A673 (cell line): Measurements from ENCODE around the gene PBXIP1. TPM values are rescaled to one million over a fixed set of nuclear protein-coding genes. Genes with fewer than 3 reads are reported as not detected.

Experiments
- BruUV-seq: library from RNA; stranded (reverse); fragments of 400-500 nt; replicated peaks from 2 replicates; lab custom pipeline; 2021; lab: Mats Ljungman, UMichigan
- CTCF ChIA-PET: fragments of 300-600 bp; sonication (Branson Sonifier 250); formaldehyde crosslinking; loops from one replicate; lab custom pipeline; 2022; ENCODE audit warnings: antibody characterized with exemption; lab: Charles Lee
- POLR2A ChIA-PET: fragments of 300-600 bp; sonication (Branson Sonifier 250); formaldehyde crosslinking; loops from one replicate; lab custom pipeline; 2022; ENCODE audit warnings: antibody characterized with exemption; ENCODE audit not compliant: low non-redundant PET; lab: Charles Lee
- DNase-seq: peaks from one replicate; pipeline ENCODE4 v3.0.0-alpha.2; 2015; ENCODE audit warnings: low spot score
- H3K27ac ChIP-seq: fragments of 200-600 bp; sonication (generic); 2 replicates; pipeline ENCODE4 v1.5.1; 2016; ENCODE audit warnings: mixed run types, low read depth, mild to moderate bottlenecking, mixed read lengths, antibody characterized with exemption, low read length; ENCODE audit not compliant: poor library complexity, severe bottlenecking
- H3K27me3 ChIP-seq: fragments of 200-600 bp; sonication (generic); replicated peaks from 2 replicates; pipeline ENCODE4 v1.6.1; 2017; ENCODE audit warnings: mixed run types, low read depth, mild to moderate bottlenecking, mixed read lengths, antibody characterized with exemption, low read length; ENCODE audit not compliant: insufficient read depth, poor library complexity
- H3K36me3 ChIP-seq: fragments of 200-600 bp; sonication (generic); 2 replicates; pipeline ENCODE4 v1.6.1; 2016; ENCODE audit warnings: mixed run types, mild to moderate bottlenecking, mixed read lengths, antibody characterized with exemption, low read length; ENCODE audit not compliant: insufficient read depth, poor library complexity, severe bottlenecking
- H3K4me1 ChIP-seq: fragments of 200-600 bp; sonication (generic); 2 replicates; pipeline ENCODE4 v1.6.1; 2017; ENCODE audit warnings: mixed run types, mild to moderate bottlenecking, mixed read lengths, antibody characterized with exemption, low read length; ENCODE audit not compliant: insufficient read depth, poor library complexity, severe bottlenecking
- H3K4me3 ChIP-seq: fragments of 200-600 bp; sonication (generic); 2 replicates; pipeline ENCODE4 v1.5.1; 2016; ENCODE audit warnings: low read depth, mixed run types, mild to moderate bottlenecking, mixed read lengths, low read length; ENCODE audit not compliant: poor library complexity, severe bottlenecking
- H3K9me3 ChIP-seq: fragments of 200-600 bp; sonication (generic); 2 replicates; pipeline ENCODE4 v1.6.1; 2016; ENCODE audit warnings: mixed run types, low read depth, mild to moderate bottlenecking, mixed read lengths, antibody characterized with exemption, low read length; ENCODE audit not compliant: poor library complexity, severe bottlenecking
- EZH2 ChIP-seq: fragments of 200-600 bp; sonication (generic); IDR thresholded peaks from 2 replicates; pipeline ENCODE4 v1.6.1; 2017; ENCODE audit warnings: borderline replicate concordance, low read depth, mild to moderate bottlenecking, mixed read lengths, antibody characterized with exemption, low read length; ENCODE audit not compliant: poor library complexity, severe bottlenecking
- intact Hi-C: fragments of 100-400 bp; cut with micrococcal nuclease; formaldehyde crosslinking; loops from one replicate; pipeline ENCODE4 v1.10.0; 2022; ENCODE audit not compliant: unreplicated experiment
- total RNA-seq: library from RNA; stranded (reverse); gene quantifications from 2 replicates; pipeline ENCODE4 v1.2.3, GENCODE V29; 2021
- TF ChIP-seq, protein P1 (sequence below): fragments of 300-800, 200-600 bp; sonication (generic); conservative IDR thresholded peaks from 2 replicates; pipeline ENCODE4 v1.5.1; 2017; ENCODE audit warnings: low read depth, mild to moderate bottlenecking, antibody characterized with exemption, low read length, moderate library complexity, mixed read lengths

The PBXIP1 gene
- total RNA-seq, 1 experiment from 2014 or later: 12.7 TPM

DNA sequence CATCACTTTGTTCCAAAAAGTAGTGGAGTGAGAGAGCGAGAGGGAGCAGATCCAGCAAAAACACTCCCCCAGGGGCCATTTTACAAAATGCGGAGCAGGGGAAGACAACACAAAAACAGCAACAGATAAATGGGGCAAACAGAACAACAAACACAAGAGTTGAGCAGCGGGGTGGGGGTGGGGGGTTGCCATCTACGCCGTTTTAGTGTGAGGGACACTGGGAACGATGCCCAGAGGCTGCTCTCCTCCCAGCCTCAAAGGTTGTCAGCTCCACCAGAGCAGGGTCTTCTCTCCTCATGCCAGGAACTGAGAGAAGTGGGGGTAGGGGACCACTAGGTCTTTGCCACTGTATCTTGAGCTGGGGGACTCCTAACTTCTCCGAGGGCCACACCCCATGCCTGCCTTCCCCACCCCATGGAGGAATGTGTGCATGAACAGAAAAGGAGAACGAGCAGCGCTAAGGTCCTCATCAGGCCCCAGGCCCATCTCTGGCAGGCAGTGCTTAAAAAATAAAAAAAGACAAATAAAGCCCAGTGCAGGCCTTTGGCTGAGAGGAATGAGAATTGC, 1.3 kb upstream of the PBXIP1 start:
- H3K9me3 ChIP-seq: no peaks in the 10 kb centered on the region
- TF ChIP-seq, protein P1, sequence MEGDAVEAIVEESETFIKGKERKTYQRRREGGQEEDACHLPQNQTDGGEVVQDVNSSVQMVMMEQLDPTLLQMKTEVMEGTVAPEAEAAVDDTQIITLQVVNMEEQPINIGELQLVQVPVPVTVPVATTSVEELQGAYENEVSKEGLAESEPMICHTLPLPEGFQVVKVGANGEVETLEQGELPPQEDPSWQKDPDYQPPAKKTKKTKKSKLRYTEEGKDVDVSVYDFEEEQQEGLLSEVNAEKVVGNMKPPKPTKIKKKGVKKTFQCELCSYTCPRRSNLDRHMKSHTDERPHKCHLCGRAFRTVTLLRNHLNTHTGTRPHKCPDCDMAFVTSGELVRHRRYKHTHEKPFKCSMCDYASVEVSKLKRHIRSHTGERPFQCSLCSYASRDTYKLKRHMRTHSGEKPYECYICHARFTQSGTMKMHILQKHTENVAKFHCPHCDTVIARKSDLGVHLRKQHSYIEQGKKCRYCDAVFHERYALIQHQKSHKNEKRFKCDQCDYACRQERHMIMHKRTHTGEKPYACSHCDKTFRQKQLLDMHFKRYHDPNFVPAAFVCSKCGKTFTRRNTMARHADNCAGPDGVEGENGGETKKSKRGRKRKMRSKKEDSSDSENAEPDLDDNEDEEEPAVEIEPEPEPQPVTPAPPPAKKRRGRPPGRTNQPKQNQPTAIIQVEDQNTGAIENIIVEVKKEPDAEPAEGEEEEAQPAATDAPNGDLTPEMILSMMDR: no peak
- TF ChIP-seq EZH2: no peak
- H3K27me3 ChIP-seq: no peaks in the 10 kb centered on the region
- no peak for DNase-seq
- peak overlapping the region; percentile 77 for H3K27ac ChIP-seq
- ChIA-PET POLR2A (no interaction called here), CTCF (interaction anchor here (1.9 kb wide), 1 partner anchor 42 kb away, joined by 17 read pairs; no protein-coding TSS in a partner anchor)
- no TSS peak for BruUV-seq
- peaks cover 19% of the 10 kb centered on the region for H3K4me1 ChIP-seq
- H3K4me3 ChIP-seq: no peak overlapping the region
- peaks cover 18% of the 10 kb centered on the region for H3K36me3 ChIP-seq
- intact Hi-C loops: no loop called here

DNA sequence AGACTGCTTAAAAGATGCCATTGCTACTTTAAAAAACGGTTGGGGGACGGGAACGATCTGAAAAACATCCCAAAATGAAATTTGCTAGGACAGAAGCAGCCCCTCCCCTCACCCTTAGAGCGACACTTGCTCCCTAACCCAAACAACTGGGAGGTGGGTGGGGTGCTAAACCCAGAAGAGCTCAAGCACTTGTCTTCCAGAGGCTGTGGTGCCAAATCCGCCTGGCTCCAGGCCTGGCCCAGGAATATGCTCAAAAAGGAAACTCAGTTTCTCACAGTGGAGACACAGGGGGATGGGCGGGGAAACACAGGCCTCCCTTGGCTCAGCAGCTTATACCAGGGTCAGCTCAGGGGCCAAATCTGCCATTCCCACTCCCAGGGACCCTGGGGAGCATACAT, 644 bp upstream of the PBXIP1 start:
- H3K9me3 ChIP-seq: no peaks in the 10 kb centered on the region
- H3K4me3 ChIP-seq: peak overlapping the region; percentile 51
- no TSS peak for BruUV-seq
- H3K27me3 ChIP-seq: no peaks in the 10 kb centered on the region
- peaks cover 18% of the 10 kb centered on the region for H3K36me3 ChIP-seq
- POLR2A ChIA-PET: no interaction called here
- H3K4me1 ChIP-seq: peaks cover 19% of the 10 kb centered on the region
- TF ChIP-seq, protein P1: no peak
- no peak for TF ChIP-seq EZH2
- CTCF ChIA-PET: interaction anchor here (0.5 to 2.0 kb wide), 5 partner anchors 14 to 135 kb away, joined by 3 to 17 read pairs (median 3); partner anchors contain the start of gene SHC1
- peak overlapping the region; percentile 77 for H3K27ac ChIP-seq
- DNase-seq: no peak
- intact Hi-C loops: no loop called here

DNA sequence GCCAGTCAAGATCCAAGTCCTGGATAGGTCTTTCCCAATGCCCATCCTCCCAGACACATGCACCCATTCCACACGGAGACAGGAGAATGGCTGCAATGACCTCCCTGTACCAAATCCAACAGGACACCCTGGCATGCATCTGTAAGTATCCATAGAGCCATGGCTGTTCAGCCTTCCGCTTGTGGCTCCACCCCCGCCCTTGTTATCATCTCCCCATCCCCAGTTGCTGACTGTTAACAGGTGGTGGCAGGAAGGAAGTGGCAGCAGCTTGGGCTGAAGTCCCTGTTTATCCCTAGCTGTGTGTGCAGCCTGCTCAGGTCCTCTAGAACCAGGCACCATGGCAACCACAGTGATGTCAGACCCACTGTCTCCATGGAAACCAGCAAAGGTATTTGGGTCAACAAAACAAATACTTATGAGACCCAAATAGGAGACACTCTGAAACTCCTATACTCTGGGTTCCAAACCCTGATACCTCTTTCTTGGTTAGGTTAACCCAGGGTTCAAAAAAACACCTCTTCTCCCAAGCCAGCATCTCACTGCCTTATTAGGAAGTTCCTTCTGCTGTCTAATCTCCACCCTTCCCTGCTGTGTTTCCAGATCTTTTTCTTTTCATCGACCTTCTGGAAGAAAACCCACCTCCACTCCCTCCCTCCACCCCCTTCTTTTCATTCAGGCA, 721 bp downstream of the PBXIP1 start:
- Histone ChIP-seq H3K9me3 (no peaks in the 10 kb centered on the region), H3K27ac (peak overlapping the region; percentile 77), H3K4me3 (peak overlapping the region; percentile 51), H3K4me1 (peaks cover 14% of the 10 kb centered on the region), H3K27me3 (no peaks in the 10 kb centered on the region), H3K36me3 (peaks cover 21% of the 10 kb centered on the region)
- intact Hi-C loops: no loop called here
- CTCF ChIA-PET: interaction anchor here (0.5 to 2.4 kb wide), 10 partner anchors 9 to 159 kb away, joined by 3 to 17 read pairs (median 4); partner anchors contain the start of gene SHC1
- no peak for DNase-seq
- no TSS peak for BruUV-seq
- POLR2A ChIA-PET: interaction anchor here (0.6 kb wide), 1 partner anchor 19 kb away, joined by 3 read pairs; the partner anchor contains the start of gene PMVK
- TF ChIP-seq, protein P1: no peak
- no peak for TF ChIP-seq EZH2
